GM19438 (cell line): Measurements from ENCODE around the gene STX11.
A peak's percentile ranks its signal among the peaks of the same experiment; 100 is the strongest.
"Not testable (repeated sequence)": the region's sequence is repeated elsewhere in the genome, so short reads cannot be mapped to it uniquely, and the experiment has no call there.

Experiments
- ATAC-seq: cut with Tn5 transposase; IDR thresholded peaks from one replicate; pipeline ENCODE4 v1.9.1; 2021; ENCODE audit warnings: low read depth; ENCODE audit not compliant: unreplicated experiment

Gene STX11

GRCh38 chr6:144149894-144150709 lies at the start of gene STX11:
Gene STX11 (plus strand): TSS chr6:144150517. CDS start chr6:144186628, 36,111 bp downstream.
- ATAC-seq, result peak; percentile 57

GRCh38 chr6:144103026-144103563 lies 47.2 kb upstream of the STX11 start:
- ATAC-seq, result no peak

GRCh38 chr6:144104488-144104887 lies 45.8 kb upstream of the STX11 start:
- peak; percentile 18 for ATAC-seq

GRCh38 chr6:144104898-144105487 lies 45.3 kb upstream of the STX11 start:
- ATAC-seq, result peak; percentile 78

GRCh38 chr6:144106206-144106605 lies 44.1 kb upstream of the STX11 start:
- no peak for ATAC-seq

- no peak for ATAC-seq
Measured at GRCh38 chr6:144110210-144110609, 40.1 kb upstream of the STX11 start.

- ATAC-seq, result no peak
Measured at GRCh38 chr6:144113366-144113765, 37.0 kb upstream of the STX11 start.

GRCh38 chr6:144115219-144115618 lies 35.1 kb upstream of the STX11 start:
- no peak for ATAC-seq

- no peak for ATAC-seq
Measured at GRCh38 chr6:144119376-144119775, 30.9 kb upstream of the STX11 start.

- no peak for ATAC-seq
Measured at GRCh38 chr6:144122861-144123260, 27.5 kb upstream of the STX11 start.

GRCh38 chr6:144123421-144123820 lies 26.9 kb upstream of the STX11 start:
- ATAC-seq, result no peak

- no peak for ATAC-seq
Measured at GRCh38 chr6:144123836-144124235, 26.5 kb upstream of the STX11 start.

GRCh38 chr6:144127097-144127496 lies 23.2 kb upstream of the STX11 start:
- ATAC-seq, result no peak

GRCh38 chr6:144129469-144129868 lies 20.8 kb upstream of the STX11 start:
- ATAC-seq, result no peak

- ATAC-seq, result no peak
Measured at GRCh38 chr6:144131248-144131709, 19.0 kb upstream of the STX11 start.

GRCh38 chr6:144132167-144132690 lies 18.1 kb upstream of the STX11 start:
- not testable (repeated sequence) for ATAC-seq

- ATAC-seq, result no peak
Measured at GRCh38 chr6:144133225-144133821, 17.0 kb upstream of the STX11 start.

- ATAC-seq, result no peak
Measured at GRCh38 chr6:144134176-144134575, 16.1 kb upstream of the STX11 start.

GRCh38 chr6:144134737-144135136 lies 15.6 kb upstream of the STX11 start:
- no peak for ATAC-seq

GRCh38 chr6:144138542-144138941 lies 11.8 kb upstream of the STX11 start:
- no peak for ATAC-seq

- ATAC-seq, result no peak
Measured at GRCh38 chr6:144139817-144140216, 10.5 kb upstream of the STX11 start.
